Activated effector memory CD4-positive, alpha-beta T cell treated with anti-CD3 and anti-CD28 coated beads, Interleukin-2, amount 50 U/mL, for 16 hours (primary cell): ENCODE data around the gene SLFN12.
"Not testable (repeated sequence)": the region's sequence is repeated elsewhere in the genome, so short reads cannot be mapped to it uniquely, and the experiment has no call there.

Source experiments
- DNase-seq: peaks from one replicate; pipeline ENCODE4 v3.0.0-alpha.2; 2020

SLFN12 gene

DNA sequence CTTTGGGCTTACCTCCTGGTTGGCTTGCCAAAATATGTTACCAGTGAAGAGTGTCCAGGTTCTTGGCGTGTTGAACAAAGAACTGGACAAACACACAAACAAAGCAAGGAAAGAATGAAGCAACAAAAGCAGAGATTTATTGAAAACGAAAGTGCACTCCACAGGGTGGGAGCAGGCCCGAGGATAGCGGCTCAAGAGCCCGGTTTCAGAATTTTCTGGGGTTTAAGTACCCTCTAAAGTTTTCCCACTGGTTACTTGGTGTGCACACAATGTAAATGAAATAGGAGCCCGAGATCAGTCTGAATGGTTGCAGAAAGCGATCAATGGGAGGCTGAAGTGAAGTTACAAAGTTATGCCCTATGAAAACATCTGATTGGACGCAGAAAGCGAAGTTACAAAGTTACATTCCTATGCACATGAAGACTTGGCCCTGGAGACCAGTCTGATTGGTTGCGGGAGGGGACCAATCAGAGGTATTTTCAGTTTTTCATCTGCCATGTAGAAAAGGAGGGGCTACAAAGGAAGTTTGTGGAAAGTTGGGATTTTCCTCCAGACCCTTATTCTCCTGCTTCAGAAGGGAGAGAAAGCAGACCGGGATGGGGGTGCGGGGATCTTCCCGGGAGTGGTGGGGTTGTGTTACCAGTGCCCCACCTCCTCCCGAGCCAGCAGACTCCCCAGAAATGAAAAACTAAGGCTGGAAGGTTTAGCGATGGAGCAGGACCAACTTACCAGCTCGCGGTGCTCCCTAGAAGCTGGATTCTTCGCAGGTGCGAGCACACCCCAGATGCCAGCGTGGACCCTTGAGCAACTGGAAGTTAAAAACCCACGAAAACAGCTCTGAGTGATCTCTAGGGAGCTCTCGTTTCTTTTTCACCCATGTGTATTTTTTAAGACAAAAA is at the start of gene SLFN12:
SLFN12 (minus strand) TSS at position 325 of the 899 bp plus-strand sequence. CDS start 9,472 bp downstream, outside the sequence.
- peak; percentile 78 for DNase-seq

DNA sequence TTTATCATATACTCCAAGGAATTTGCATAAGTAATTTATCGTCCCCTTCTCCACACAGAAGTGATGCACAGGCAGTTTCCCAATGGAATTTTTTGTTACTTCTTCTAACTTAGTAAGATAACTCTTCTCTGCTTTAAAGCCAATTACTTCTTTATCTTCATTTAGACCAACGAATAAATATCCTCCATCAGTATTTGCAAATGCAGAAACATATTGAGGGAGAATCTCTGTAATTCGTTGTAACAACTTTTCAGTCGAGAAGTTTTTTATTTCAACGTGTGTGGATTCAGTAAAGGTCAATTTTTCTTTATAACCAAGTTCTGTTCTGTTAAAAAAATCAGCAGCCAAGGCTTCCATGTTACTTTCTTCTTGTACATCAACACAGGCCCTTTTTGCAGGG is 47.0 kb upstream of the SLFN12 start:
- DNase-seq = no peak

DNA sequence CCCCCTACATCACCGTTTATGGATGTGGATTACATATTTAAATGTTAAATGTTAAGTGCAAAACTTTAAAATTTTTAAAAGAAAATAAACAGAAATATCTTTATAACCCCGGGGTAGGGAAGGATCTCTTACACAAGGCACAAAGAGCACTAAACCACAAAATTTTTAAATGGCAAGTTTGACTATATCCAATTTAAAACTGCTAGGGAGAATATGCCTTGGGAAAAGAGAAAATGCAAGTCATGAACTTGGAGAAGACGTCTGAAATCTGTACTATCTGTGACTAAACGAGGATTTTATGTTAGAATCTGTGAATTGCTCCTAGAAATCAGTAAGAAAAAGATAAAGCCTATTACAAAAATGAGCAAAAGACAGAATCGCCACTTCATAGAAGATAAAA is 44.9 kb upstream of the SLFN12 start:
- no peak for DNase-seq

DNA sequence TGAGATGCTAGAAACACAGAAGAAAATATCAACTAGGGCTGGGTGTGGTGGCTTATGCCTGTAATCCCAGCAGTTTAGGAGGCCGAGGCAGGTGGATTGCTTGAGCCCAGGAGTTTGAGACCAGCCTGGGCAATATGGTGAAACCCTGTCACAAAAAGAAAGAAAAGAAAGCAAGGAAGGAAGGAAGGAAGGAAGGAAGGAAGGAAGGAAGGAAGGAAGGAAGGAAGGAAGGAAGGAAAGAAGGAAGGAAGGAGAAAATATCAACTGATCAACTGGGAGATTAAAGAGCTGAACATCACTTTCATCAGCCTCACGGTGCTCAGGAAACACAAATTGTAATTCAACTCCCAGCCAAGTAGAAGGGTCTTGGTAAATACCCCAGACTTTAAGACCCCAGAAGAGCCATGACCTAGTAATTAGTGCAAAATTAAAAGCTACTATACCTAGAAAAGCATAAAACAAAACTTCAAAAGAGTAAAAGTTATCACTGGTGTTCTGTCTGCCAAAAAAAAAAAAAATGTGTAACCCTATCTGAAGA is 44.1 kb upstream of the SLFN12 start:
- DNase-seq = no peak

DNA sequence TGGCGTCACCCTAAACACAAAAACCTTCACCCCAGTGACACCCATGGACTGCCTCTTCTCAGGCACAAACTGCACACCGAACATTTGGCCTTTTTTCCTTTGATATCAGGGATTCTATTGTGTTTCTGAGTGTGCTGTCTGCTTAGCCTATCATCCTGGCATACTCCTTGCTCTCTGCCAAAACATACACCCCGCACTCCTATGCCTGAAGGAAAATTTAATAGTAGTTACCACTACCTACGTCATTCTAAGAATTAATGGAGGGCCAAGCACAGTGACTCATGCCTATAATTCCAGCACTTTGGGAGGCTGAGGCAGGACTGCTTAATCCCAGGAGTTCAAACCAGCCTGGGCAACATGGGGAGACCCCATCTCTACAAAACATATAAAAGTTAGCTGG is 36.2 kb upstream of the SLFN12 start:
- DNase-seq = no peak

DNA sequence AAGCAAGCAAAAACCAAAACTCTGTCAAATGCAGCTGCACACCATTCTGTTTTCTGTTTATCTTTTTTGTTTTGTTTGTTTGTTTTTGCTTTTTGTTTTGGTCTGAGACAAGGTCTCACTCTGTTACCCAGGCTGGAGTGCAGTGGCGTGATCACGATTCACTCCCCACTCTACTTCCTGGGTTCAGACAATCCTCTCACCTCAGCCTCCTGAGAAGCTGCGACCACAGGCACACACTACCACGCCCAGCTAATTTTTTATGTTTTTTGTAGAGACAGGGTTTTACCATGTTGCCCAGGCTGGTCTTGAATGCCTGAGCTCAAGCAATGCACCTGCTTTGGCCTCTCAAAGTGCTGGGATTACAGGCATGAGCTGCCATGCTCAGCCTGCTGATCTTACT is 35.5 kb upstream of the SLFN12 start:
- DNase-seq = no peak

DNA sequence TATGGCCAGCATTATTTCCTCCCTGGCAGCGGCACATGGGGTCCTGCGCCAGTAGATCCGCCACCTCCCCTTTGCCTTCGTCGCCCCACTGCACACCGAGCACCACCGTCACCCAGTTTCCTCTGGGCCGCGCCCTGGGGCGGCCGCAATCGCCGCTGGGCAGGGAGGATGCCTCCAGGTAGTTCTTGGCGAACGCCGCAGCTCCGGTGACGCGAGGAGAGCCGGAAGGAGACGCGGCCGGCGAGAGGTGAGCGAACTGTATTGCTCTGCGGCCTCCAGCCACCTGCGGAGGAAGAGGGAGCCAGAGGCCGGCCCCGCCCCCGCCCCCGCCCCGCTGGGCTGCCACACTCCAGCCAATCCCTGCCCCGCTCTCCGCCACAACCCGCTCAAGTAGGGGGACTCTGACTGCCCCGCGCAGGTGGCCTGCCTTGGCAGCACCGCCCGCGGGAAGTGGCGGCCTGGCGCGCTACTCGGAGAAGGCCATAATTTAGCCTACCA is 28.1 kb upstream of the SLFN12 start:
- peak; percentile 83 for DNase-seq

DNA sequence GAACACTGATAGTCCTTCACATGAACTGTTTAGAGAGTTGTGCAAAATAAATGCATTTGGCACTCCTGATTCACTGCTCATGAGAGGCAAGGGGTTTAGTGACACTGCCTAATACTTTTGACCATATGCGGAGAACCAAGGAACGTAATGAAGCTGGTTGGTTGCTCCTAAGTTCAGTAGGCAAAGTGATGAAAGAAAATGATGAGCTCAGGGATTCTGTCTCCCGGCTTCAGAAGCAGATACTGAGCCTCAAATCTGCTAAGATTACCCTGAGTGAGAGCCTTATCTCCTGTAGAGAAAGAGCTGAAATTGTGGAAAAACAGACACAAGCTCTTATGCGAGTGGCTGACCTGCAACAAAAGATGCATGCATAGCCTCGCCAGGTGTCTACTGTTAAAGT is 21.7 kb upstream of the SLFN12 start:
- not testable (repeated sequence) for DNase-seq

DNA sequence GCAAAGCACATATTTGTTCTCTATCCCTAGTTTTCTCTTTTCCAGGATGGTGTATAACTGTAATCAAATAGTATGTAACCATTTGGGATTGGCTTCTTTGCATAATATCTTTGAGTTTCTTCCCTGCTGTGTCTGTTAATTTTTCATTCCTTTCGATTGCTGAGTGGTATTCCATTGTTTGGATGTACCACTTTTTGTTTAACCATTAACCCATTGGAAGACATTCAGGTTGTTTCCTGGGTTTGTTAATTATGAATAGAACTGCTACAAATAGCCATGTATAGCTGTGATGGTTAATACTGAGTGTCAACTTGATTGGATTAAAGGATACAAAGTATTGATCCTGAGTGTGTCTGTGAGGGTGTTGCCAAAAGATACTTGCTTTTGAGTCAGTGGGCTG is 20.9 kb upstream of the SLFN12 start:
- DNase-seq = no peak

DNA sequence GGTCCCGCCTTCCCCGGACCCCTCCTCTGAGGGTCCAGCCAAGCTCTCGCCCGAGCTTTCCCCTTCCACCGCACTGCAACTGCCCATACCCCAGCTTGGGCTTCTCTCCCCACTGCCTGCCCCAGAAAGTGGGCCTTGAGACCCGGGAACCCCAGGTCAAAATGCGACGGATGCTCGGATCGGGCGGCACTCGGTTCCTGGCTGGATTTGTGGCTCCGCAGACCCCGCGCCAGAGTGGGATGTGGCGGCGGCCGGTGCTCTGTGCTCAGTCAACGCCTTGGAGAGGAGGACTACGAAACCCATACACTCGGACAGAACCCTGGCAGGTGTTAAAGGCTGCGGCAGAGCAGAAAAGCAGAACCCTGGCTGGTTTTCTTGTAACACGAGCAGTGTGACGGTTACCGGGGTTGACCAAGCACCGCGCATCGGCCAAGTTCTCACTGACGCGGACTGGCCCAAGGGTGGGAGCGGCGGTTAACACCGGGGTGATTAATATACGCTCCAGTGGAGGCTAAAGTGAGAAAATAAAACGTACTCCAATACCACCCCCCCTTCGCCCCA is 17.2 kb upstream of the SLFN12 start:
- DNase-seq = no peak

DNA sequence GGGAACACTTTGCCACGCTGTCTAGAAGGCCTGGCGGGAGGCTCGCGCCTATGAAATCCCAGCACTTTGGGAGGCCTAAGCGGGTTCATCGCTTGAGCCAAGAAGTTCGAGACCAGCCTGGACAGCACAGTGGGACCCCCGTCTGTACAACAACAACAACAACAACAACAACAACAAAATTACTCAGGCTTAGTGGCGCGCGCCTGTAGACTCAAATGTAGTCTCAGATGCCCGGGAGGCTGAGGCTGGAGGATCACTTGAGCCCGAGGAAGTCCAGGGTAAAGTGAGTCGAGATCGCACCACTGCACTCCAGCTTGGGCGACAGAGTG is 16.6 kb upstream of the SLFN12 start:
- DNase-seq = no peak

DNA sequence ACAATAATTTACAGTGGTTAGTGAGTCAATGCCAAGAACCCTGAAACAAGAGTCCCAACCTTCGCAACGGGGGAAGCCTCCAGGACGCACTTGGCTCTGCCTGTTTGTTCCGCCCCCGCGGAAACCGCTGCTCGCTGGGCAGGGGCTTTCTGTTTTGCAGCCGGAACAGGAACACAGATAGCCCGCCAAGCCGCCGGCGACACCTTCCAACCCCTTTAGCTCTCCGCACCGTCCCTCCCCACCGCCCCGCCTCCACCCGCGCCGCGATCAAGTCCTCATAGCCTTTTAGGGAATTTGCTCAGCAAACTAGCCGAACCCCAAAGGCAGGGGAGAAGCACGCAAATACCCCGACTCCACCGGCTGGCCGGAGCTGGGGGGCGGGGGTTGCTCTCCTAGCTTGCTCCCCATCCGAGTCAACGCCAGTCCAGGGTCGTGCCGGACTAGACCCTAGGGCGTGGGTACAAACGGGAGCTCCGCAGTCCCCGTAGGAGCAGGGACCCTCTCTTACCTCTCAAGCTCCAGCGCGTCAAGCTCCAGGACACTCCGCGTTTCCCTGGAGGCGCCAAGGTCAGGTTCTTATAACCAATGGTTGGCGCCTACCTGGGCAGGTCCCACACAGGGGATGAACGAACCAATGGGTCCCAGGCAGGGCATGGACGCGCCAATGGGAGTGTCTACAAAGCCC is 16.1 kb upstream of the SLFN12 start, which contains the start of gene SLFN13:
SLFN13 (minus strand) TSS at position 553 of the 685 bp plus-strand sequence. CDS start 3,086 bp downstream, outside the sequence.
- DNase-seq = peak; percentile 95

DNA sequence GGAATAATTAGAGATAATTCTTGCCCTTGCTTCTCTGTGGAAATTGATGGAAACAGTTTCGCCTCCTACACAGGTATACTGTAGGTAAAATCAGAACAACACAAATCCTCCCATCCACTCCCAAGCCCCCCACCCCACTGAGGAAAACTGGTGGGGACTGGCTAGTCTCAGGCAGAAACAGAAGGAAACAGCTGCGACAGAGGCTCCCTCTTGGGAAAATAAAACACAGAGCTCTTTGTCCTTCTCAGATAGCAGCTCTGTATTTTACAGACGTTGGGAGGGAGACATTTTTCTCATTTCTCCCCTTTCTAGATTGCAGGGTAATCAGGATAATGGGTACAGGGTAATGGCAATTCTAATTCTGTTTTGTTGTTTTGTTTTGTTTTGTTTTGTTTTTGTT is 15.2 kb upstream of the SLFN12 start:
- no peak for DNase-seq

DNA sequence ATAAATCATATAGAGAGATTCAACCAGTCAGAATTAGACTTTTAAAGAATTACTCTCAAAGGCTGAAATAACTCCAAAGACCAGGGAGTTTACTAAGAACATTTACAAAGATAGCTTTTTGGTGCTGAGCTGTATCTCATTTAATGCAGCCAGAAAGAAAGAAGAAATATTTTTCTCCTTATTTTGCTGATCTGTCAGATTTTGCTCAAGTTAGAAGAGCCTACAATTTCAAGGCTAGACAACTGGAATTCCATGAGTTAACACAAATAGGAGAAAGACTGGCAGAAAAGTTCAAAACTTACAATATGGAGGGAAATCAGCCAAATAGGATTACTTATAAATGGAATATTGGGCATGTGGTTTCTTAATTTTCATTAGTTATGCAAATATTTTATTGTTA is 6.1 kb upstream of the SLFN12 start:
- DNase-seq = no peak

DNA sequence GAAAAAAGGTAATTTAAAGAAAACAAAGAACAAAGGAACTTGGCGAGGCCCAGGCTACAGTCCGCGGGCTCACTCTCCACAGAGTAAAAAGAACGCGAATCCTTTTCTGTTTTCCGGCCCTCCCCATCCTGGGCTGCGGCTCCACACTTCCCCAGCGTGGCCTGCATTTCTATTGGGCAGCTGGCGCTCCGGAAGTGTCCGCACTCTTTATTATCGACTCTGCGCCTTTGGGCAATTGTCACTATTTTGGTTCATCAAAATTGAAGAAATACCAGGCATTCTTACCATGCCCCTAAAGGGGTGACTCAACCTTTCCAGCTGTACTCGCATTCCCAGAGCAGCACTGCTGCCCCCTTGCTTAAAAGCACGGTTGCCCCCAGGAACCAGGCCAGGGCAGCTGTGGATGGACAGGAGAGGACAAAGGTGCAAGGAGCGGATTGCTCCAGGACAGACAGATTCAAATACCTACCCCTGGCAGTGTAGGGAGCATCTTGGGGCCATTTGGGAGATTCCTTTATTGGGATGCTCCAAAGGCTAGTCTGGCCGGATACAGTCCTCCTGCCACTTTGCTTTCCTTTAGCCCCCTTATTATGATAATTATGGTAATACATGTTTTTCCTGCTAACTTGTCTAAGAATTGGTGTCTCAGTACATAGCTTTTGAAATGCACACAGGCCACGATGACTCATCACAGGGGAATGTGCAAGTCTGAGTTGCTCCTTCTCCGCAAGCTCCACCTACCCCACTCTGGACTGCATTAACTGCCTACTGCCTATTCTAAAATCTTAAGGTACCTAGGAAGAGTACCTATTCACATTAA is 985 bp upstream of the SLFN12 start:
- DNase-seq = peak; percentile 84

DNA sequence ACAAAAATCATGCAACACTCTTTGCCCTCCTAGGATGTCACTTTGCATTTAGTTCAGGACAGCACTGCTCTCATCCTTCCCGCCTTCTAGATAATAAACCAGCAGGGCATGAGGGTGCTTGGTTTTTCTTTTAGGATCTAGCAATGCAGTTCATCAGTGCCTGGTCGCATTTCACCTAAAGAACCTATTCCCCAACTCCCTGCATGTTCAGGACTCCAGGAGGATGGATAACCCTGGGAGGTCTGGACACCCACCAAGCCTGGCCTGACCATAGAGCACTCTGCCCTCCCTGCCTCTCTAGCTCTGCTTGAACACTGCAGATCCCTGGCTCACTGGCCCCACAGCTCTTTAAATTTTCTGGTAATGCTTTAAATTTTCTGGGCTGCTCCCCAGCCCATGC is 2.6 kb downstream of the SLFN12 start:
- no peak for DNase-seq

DNA sequence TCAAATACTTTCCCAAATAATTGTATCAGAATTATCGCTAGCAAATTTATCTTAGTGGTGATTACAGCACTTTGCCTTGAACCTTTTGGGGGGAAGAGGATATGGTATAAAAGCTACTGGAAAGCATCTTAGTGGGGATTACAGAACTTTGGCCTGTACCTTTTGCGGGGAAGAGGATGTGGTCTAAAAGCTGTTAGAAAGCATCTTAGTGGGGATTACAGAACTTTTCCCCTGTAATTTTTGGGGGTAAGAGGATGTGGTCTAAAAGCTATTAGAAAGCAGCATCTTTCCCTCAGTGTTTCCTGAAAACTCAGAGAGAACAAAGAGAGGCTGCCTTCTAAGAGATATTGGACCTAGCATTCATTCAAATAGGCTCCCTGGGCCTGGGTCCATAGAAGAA is 4.1 kb downstream of the SLFN12 start:
- DNase-seq = no peak

DNA sequence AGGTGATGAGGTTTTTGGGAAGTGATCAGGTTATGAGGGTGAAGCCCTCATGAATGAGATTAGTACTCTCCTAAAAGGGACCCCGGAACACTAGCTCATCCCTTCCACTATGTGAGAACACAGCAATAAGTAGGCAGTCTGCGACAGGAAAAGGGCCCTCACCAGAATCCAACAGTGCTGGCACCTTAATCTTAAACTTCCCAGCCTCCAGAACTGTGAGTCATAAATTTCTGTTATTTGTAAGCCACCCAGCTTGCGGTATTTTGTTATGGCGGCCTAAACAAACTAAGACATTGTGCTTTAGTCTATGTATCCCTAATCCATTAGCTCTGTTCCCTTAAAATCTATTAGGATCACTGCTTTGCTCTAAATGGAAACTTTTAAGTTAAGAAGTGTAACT is 8.5 kb downstream of the SLFN12 start:
- no peak for DNase-seq

DNA sequence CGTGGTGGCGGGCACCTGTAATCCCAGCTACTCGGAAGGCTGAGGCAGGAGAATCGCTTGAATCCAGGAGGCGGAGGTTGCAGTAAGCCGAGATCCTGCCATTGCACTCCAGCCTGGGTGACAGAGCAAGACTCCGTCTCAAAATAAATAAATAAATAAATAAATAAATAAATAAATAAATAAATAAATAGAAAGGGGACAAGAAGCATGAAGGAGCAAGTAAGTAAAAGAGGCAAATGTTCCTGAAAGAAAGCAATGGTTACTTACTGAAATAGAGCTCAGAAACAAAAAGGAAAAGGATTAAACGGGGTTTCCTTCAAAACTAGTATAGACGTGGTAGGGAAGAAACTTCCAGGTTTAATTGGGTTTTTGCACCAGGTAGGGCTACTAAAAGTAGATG is 11.2 kb downstream of the SLFN12 start:
- DNase-seq = not testable (repeated sequence)

DNA sequence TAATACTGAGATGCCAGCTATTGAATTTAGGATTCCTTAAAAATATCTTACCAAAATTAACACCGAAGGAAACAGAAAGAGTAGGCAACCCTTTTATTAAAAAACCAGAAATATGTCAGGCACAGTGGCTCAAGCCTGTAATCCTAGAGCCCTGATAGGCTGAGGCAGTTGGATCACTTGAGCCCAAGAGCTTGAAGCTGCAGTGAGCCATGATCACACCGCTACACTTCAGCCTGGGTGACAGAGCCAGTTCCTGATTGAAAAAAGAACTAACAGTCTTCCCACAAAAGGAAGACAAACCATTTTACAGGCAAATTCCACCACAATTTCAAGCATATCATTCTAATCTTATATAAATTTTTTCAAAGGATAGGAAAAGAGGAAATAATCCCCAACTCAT is 15.6 kb downstream of the SLFN12 start:
- DNase-seq = no peak

DNA sequence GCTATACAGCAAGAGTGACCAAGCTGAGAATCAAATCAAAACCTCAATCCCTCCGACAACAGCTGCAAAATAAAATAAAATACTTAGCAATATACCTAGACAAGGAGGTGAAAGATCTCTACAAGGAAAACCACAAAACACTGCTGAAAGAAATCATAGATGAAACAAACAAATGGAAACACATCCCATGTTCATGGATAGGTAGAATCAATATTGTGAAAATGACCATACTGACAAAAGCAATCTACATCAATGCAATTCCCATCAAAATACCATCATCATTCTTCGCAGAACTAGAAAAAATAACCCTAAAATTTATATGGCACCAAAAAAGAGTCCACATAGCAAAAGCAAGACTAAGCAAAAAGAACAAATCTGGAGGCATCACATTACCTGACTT is 17.6 kb downstream of the SLFN12 start:
- DNase-seq = not testable (repeated sequence)

DNA sequence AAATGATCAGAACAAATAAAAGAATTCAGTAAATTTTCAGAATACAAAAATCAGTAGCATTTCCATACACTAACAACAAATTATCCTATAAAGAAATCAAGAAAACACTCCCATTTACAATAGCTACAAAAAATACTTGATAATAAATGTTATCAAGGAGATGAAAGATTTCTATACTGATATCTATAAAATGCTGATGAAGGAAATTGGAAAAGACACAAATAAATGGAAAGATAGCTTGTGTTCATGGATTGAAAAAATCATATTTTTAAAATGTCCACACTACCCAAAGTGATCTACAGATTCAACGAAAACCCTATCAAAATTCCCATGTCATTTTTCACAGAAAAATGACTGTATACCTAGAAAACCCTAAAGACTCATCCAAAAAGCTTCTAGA is 18.1 kb downstream of the SLFN12 start:
- DNase-seq = no peak

DNA sequence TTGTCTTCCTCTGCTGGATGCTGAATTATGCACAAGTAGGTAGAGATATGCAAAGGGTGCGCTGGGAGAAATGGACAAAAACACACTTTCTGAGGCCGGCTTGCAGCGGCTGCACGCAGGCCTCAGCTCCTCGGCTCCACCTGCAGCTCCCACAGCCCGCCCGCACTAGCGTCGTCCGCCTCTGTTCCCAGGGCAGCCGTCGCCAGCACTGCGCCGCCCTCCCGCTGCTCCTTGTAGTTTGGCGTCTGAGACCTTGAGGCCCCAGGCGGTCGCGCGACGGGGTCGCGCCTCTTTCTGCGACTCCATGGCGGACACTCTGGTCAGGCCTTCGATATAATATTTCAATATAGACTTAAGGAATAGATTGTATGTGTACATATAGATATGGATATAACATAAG is 24.8 kb downstream of the SLFN12 start:
- DNase-seq = no peak
